Endothelial cell of umbilical vein (primary cell): Measurements from ENCODE around the gene OR6C65. TPM values are rescaled to one million over a fixed set of nuclear protein-coding genes. Genes with fewer than 3 reads are reported as not detected.

Source experiments
- BruUV-seq: library from RNA; stranded (reverse); fragments of 400-500 nt; replicated peaks from 2 replicates; lab custom pipeline; 2021; lab: Mats Ljungman, UMichigan
- CTCF ChIA-PET: fragments of 300-600, 350-600 bp; sonication (Branson Sonifier 250); formaldehyde crosslinking; loops from one replicate; lab custom pipeline; 2021; ENCODE audit warnings: antibody characterized with exemption, inconsistent platforms; lab: Charles Lee
- POLR2A ChIA-PET: fragments of 300-600, 350-600 bp; sonication (Branson Sonifier 250); formaldehyde crosslinking; loops from one replicate; lab custom pipeline; 2021; ENCODE audit warnings: antibody characterized with exemption, inconsistent platforms; lab: Charles Lee
- DNase-seq: peaks from one replicate; pipeline ENCODE4 v3.0.0-alpha.2; 2011; ENCODE audit warnings: low read depth, low spot score
- FAIRE-seq: peaks from 2 replicates; lab custom pipeline; 2011; peaks lifted over from hg19 to GRCh38; lab: Jason Lieb, UNC
- H2AFZ ChIP-seq: 2 replicates; pipeline ENCODE4 v1.6.0; 2012; ENCODE audit warnings: low read depth, low read length, control low read depth, inconsistent platforms
- H3K27ac ChIP-seq: 2 replicates; pipeline ENCODE4 v1.5.1; 2011; ENCODE audit warnings: low read depth, mild to moderate bottlenecking, control low read depth, low read length, moderate library complexity; ENCODE audit not compliant: insufficient read depth
- H3K27me3 ChIP-seq, 2 experiments: 2 replicates each; pipeline versions ENCODE4 v1.6.0 to v1.6.1; 2011; ENCODE audit warnings: low read length in 2 of 2, mixed read lengths in 1 of 2; ENCODE audit not compliant: control insufficient read depth in 2 of 2, insufficient read depth in 2 of 2
- H3K36me3 ChIP-seq, 2 experiments: 2 replicates in 1 of 2; 3 replicates in 1 of 2; pipeline ENCODE4 v1.5.1; 2011; ENCODE audit warnings: low read length in 2 of 2, mild to moderate bottlenecking in 1 of 2, moderate library complexity in 1 of 2; ENCODE audit not compliant: control insufficient read depth in 2 of 2, insufficient read depth in 2 of 2; ENCODE audit errors: extremely low read depth in 1 of 2
- H3K4me1 ChIP-seq: 3 replicates; pipeline ENCODE4 v1.5.1; 2011; ENCODE audit warnings: mild to moderate bottlenecking, low read length; ENCODE audit not compliant: control insufficient read depth, insufficient read depth; ENCODE audit errors: extremely low read depth
- H3K4me2 ChIP-seq: 2 replicates; pipeline ENCODE4 v1.6.1; 2011; ENCODE audit warnings: low read length, control low read depth, mixed read lengths; ENCODE audit not compliant: insufficient read depth
- H3K4me3 ChIP-seq, 3 experiments: fragments of 200-600 bp in 1 of 3; sonication (generic), shearing (Covaris generic) in 1 of 3; replicated peaks in 1 of 3; 2 replicates each; pipeline ENCODE4 v1.5.1; 2011 to 2016; ENCODE audit warnings: control low read depth in 3 of 3, low read length in 3 of 3, mild to moderate bottlenecking in 2 of 3, inconsistent platforms in 1 of 3, low read depth in 1 of 3, moderate library complexity in 1 of 3; ENCODE audit not compliant: insufficient read depth in 1 of 3
- H3K79me2 ChIP-seq: 2 replicates; pipeline ENCODE4 v1.6.0; 2012; ENCODE audit warnings: low read length, inconsistent platforms; ENCODE audit not compliant: control insufficient read depth, insufficient read depth
- H3K9ac ChIP-seq: replicated peaks from 2 replicates; pipeline ENCODE3; 2011; ENCODE audit warnings: low read length, control low read depth; ENCODE audit not compliant: insufficient read depth; ENCODE audit errors: extremely low read depth
- H3K9me1 ChIP-seq: replicated peaks from 3 replicates; pipeline ENCODE4 v1.6.0; 2011; ENCODE audit warnings: mild to moderate bottlenecking, low read length; ENCODE audit not compliant: control insufficient read depth, insufficient read depth; ENCODE audit errors: extremely low read depth
- H3K9me3 ChIP-seq: replicated peaks from 2 replicates; pipeline ENCODE4 v1.5.1; 2012; ENCODE audit warnings: low read length, inconsistent platforms; ENCODE audit not compliant: control insufficient read depth, insufficient read depth
- H4K20me1 ChIP-seq: replicated peaks from 2 replicates; pipeline ENCODE3; 2011; ENCODE audit warnings: mild to moderate bottlenecking, low read length; ENCODE audit not compliant: control insufficient read depth, insufficient read depth; ENCODE audit errors: extremely low read depth
- CTCF ChIP-seq, 2 donors: IDR thresholded peaks; 1 replicate in 1 of 2; 2 replicates in 1 of 2; pipeline ENCODE4 v1.5.1; 2011; ENCODE audit warnings: low read length in 2 of 2, mild to moderate bottlenecking in 2 of 2, moderate library complexity in 2 of 2, control low read depth in 1 of 2, inconsistent platforms in 1 of 2, low read depth in 1 of 2; ENCODE audit not compliant: insufficient read depth in 1 of 2; ENCODE audit errors: extremely low read depth in 1 of 2
- EZH2 ChIP-seq: IDR thresholded peaks from 2 replicates; pipeline ENCODE4 v1.6.1; 2012; ENCODE audit warnings: borderline replicate concordance, low read depth, mild to moderate bottlenecking, moderate library complexity, low read length, inconsistent platforms; ENCODE audit not compliant: severe bottlenecking
- FOS ChIP-seq: IDR thresholded peaks from 2 replicates; pipeline ENCODE4 v1.6.1; 2011; ENCODE audit warnings: mild to moderate bottlenecking, low read length, moderate library complexity, borderline replicate concordance; ENCODE audit not compliant: insufficient read depth
- GATA2 ChIP-seq: IDR thresholded peaks from 2 replicates; pipeline ENCODE4 v1.7.0; 2011; ENCODE audit warnings: low read depth, mild to moderate bottlenecking, moderate library complexity, mixed read lengths, low read length; ENCODE audit not compliant: insufficient read length, insufficient read depth
- JUN ChIP-seq: IDR thresholded peaks from 2 replicates; pipeline ENCODE4 v1.6.1; 2011; ENCODE audit warnings: borderline replicate concordance, low read depth; ENCODE audit not compliant: insufficient read length, insufficient read depth
- MYC ChIP-seq: IDR thresholded peaks from one replicate; pipeline ENCODE4 v1.6.1; 2011; ENCODE audit warnings: mild to moderate bottlenecking, low read depth, low read length
- POLR2A ChIP-seq: IDR thresholded peaks from 2 replicates; pipeline ENCODE4 v1.6.1; 2012; ENCODE audit warnings: low read depth, mild to moderate bottlenecking, control low read depth, low read length
- POLR2AphosphoS5 ChIP-seq: IDR thresholded peaks from 2 replicates; pipeline ENCODE4 v1.6.1; 2012; ENCODE audit warnings: low read depth, mild to moderate bottlenecking, control low read depth, low read length, moderate library complexity; ENCODE audit not compliant: insufficient read depth
- dilution Hi-C: fragments of 300-500 bp; cut with MboI; formaldehyde crosslinking; loops from one replicate; pipeline ENCODE4 v1.15.0; 2019; ENCODE audit warnings: low sequenced_read_pairs; ENCODE audit not compliant: extremely low pct_ligation_motif_present
- intact Hi-C: fragments of 100-400 bp; cut with micrococcal nuclease; formaldehyde crosslinking; loops from one replicate; pipeline ENCODE4 v1.10.0; 2022
- polyA plus RNA-seq, 4 experiments: library from polyadenylated mRNA; depleted of rRNA in 3 of 4; stranded (reverse) in 3 of 4; unstranded in 1 of 4; fragments of >200 nt; gene quantifications; 2 replicates each; pipeline versions ENCODE4 v1.2.1 to v1.2.3, GENCODE V29; 2011 to 2012; ENCODE audit warnings: missing spikeins in 1 of 4
- total RNA-seq: library from RNA; stranded (reverse); gene quantifications from 2 replicates; pipeline ENCODE4 v1.2.3, GENCODE V29; 2021
- TF ChIP-seq, protein P1 (sequence below): IDR thresholded peaks from 2 replicates; pipeline ENCODE4 v1.6.1; 2011; ENCODE audit not compliant: insufficient read depth, insufficient read length

Gene OR6C65
- total and polyA plus RNA-seq, 2 donors (not counting 3 experiments of a cell fraction or from before 2014, with no cell fraction given) = not detected

GRCh38 chr12:55365086-55365485, 35.2 kb upstream of the OR6C65 start:
- FAIRE-seq (no peak), DNase-seq (no peak)
- Histone ChIP-seq H3K27me3 (no peaks in the 10 kb centered on the region), H2AFZ (no peak overlapping the region), H3K9ac (no peak overlapping the region), H3K9me3 (no peaks in the 10 kb centered on the region), H3K79me2 (no peaks in the 10 kb centered on the region), H3K4me3 (no peak overlapping the region), H3K4me2 (no peak overlapping the region), H3K27ac (no peak overlapping the region), H4K20me1 (no peaks in the 10 kb centered on the region), H3K9me1 (no peaks in the 10 kb centered on the region), H3K4me1 (no peaks in the 10 kb centered on the region), H3K36me3 (no peaks in the 10 kb centered on the region)
- intact Hi-C loops (no loop called here), dilution Hi-C loops (no loop called here)
- ChIA-PET CTCF (no interaction called here), POLR2A (no interaction called here)
- no TSS peak for BruUV-seq
- TF ChIP-seq FOS (no peak), MYC (no peak), CTCF (IDR thresholded peaks at IDR 0.05; ENCODE audit: extremely low read depth in 1 of 2, insufficient read depth in 1 of 2, low read depth in 1 of 2, low read length in 2 of 2) (no peak), POLR2AphosphoS5 (no peak), EZH2 (no peak), GATA2 (no peak), POLR2A (no peak), JUN (no peak)
- TF ChIP-seq, protein P1, sequence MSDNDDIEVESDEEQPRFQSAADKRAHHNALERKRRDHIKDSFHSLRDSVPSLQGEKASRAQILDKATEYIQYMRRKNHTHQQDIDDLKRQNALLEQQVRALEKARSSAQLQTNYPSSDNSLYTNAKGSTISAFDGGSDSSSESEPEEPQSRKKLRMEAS = no peak
